HG02970 (cell line): ENCODE measurements around the gene MAPK10.
"Not testable (repeated sequence)": the region's sequence is repeated elsewhere in the genome, so short reads cannot be mapped to it uniquely, and the experiment has no call there.

ENCODE experiments used
- ATAC-seq: cut with Tn5 transposase; IDR thresholded peaks from one replicate; pipeline ENCODE4 v1.9.1; 2021; ENCODE audit warnings: mild to moderate bottlenecking, moderate library complexity, moderate number of reproducible peaks; ENCODE audit not compliant: unreplicated experiment, low FRiP score

MAPK10 gene

DNA sequence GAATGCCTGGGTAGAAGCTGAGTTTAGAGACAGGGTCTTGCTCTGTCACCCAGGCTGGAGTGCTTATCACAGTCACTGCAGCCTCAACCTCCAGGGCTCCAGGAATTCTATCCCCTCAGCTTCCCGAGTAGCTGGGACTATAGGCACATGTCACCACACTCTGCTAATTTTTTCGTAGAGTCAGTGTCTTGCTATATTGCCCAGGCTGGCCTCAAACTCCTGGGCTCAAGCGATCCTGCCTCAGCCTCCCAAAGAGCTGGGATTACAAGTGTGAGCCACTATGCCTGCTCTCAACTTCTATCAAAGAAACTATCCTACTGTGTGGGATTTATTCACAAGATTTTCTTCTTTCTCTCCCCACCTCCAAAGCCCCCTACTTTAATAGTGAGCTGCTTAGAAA is 15.7 kb downstream of the MAPK10 start:
- no peak for ATAC-seq

DNA sequence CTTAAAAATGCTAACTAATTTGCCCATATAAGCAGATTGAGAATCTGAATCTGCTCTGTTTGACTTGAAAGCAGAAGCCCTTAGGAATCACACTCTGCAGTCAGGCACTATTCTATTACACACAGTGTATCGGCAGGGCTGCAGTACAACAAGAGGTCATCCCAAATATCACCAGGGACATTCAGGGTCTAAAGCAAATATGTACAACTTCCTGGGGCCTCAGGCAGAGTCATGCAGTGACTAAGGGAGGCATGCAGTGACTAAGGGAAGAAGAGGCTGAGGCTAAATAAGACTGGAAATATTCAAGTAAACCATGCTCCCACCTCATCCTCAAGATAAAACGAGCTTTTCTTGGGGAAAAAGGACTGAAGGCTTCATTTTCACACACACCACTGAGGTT is 20.9 kb downstream of the MAPK10 start:
- no peak for ATAC-seq

- no peak for ATAC-seq
Observed at GRCh38 chr4:86338521-86338920, 21.3 kb downstream of the MAPK10 start.

DNA sequence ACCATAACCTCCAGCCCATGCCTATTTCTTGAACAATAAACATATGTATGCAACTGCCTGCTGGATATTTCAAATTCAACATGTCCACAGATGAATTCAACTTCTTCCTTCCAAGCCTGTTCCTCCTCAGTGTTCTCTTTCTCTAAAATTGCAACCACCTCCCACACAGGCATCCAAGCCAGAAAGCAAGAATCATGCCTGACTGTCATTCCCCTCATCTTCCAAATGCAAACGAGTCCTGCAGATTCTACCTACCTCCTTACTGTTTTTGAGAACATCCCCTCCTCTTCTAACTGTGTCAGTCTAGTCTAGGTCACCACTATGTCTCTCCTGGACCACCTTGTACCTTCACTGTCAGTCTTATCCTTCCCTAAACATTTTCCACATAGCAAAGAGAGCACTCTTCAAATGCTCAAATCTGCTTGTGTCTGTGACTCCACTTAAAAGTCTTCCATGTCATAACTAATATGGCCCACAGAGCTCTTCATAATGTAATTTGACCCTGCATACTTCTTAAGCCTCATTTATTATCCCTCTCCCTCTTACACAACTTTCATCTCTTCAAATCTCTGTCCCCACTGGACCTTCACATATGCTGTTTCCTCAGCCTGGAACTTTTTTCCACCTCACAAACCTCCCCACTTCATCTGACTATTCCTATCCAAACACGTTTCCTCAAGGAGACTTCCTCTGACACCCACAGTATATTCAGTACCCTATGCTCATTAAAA is 25.7 kb downstream of the MAPK10 start:
- ATAC-seq: no peak

DNA sequence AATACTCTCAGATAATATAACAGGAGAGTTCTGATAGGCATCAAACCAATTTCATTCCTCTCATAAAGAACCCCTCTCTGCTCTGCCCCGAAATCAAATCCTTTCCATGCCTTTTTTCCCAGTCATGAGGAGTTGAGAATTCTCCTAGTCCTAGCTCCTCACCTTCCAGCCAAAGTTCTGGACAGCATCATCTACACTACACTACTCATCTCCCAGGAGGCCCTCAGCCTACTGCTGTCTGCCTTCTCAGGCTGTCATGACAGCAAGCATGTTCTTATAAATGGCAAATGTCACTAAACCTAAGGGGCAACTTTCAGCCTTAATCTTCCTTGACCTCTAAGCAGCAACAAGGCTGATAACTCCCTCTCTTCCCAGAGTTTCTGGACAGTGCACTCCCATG is 26.6 kb downstream of the MAPK10 start:
- ATAC-seq: no peak

DNA sequence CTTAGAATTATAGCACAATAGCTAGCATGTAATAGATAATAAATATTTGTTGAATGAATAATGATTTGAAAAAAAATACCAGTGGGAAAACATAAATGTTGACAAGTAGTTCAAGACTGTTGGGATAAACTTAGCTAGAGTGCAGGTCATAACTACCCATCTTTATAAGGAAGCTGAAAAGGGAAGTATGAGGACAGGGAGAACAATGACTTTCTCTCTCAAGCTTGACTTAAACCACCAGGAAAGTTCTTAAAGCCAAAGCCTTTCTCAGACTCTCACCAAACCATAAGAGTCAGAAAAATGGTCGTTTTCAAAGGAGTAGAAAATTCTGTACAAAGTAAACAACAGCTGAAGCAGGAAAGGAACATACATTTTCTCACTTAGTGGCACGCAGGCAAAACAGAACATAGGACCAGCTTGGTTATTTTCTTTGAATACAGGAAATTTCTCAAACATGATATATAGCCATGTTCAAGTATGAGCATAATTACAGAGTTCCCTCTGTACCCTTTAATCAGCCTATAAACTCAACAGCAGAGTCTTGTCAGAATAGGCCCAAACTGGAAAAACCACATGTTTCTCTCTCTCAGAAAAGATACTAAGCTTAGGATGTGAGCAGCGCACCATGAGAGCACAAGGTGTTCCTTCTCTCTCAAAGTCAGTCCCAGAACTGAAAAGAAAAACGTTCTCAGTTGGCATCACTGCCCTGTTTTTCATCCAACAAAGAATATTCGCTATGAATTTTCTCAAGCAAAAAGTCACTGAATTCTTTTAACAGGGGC is 28.7 kb downstream of the MAPK10 start:
- no peak for ATAC-seq

GRCh38 chr4:86330411-86330810 is 29.4 kb downstream of the MAPK10 start:
- not testable (repeated sequence) for ATAC-seq

- ATAC-seq: no peak
Observed at GRCh38 chr4:86329431-86329830, 30.4 kb downstream of the MAPK10 start.

DNA sequence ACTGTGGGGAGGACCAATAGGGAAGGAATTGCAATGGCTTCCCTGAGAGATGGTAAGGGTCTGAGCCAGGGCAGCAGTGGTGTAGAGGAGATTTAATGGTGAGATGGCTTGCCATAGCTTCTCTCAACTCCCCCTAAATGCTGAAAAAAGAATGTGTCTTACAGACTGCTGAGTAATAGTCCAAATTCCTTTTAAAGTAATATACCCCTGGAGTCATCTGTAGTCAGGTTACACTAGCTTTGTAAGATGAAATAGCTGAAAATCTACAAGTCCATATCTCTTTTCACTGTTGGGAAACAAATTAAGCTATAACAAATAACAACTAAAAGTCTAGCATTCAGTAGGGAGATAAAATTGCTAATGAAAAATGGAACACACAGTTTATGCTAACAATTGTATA is 33.5 kb downstream of the MAPK10 start:
- ATAC-seq: no peak

- no peak for ATAC-seq
Observed at GRCh38 chr4:86319390-86319789, 40.5 kb downstream of the MAPK10 start.

DNA sequence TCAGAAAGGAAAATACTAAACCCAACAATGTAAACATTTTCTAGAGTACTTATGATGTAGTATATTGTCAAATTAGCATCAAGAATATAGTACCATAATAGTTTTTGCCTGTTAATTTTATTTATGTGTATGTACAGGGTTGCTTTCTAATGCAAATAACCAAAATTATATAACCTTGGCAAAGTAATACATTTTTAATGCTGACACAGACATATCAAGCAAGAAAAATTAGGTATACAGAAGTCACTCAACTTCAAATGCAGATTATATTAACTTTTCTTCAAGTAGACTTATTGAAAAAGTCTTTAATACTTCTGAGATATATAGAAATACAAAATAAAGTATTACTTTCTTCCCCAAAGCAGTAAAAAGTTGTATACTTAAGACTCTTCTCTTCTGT is 44.3 kb downstream of the MAPK10 start:
- ATAC-seq: no peak

DNA sequence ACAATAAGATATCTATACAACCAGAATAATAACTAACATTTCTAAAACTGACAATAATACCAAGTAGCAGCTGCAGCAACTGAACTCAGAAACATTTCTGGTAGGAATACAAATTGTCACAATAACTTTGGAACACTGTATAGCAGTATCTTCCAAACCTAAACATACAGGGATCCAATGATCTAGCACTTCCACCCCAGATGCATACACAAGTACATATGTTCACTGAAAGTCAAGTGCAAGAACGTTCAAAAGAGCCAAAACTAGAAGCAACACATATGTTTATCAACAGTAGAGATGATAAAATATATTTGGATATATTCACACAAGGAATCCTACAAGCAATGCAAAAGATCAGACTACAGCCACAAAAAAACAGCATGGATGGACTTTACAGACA is 46.2 kb downstream of the MAPK10 start:
- no peak for ATAC-seq

DNA sequence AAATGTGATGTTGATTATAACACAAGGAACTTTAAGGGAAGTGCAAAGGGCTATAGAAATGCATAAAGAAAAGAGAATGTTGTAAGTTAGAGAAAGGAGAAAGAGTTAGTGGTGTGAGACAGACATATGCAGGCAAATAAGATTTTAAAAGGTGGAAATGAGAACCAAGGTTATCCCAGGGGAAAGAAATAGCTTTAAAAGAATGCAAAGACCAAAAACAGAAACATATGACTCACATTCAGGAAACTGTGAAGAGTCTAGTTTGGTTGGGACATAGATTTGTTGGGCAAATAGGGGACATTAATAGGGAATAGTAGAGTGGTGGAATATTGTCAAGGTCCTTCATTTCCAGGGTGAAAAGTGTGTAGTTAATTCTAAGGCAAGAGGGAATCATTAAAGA is 52.4 kb downstream of the MAPK10 start:
- no peak for ATAC-seq

- ATAC-seq: no peak
Observed at GRCh38 chr4:86306816-86307215, 53.0 kb downstream of the MAPK10 start.

DNA sequence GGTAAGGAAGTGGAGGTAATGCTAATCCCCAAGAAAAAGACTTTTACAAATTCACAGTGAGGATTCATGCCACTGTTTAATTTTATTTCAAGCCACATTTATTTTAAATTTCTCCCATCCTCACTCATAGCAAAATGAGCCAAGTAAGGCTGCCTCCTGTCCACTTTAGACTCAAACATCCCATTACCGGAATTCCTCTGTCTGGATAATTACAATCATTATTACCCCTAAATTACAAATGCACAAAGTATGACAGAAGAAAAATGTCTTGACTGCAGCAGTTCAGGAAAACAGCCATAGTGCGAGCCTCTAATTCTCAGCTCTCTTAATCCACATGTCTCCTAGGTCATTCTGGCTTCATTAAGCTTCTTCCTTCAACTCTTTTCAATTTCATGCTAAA is 57.0 kb downstream of the MAPK10 start:
- ATAC-seq: no peak

- no peak for ATAC-seq
Observed at GRCh38 chr4:86302251-86302650, 57.6 kb downstream of the MAPK10 start.

DNA sequence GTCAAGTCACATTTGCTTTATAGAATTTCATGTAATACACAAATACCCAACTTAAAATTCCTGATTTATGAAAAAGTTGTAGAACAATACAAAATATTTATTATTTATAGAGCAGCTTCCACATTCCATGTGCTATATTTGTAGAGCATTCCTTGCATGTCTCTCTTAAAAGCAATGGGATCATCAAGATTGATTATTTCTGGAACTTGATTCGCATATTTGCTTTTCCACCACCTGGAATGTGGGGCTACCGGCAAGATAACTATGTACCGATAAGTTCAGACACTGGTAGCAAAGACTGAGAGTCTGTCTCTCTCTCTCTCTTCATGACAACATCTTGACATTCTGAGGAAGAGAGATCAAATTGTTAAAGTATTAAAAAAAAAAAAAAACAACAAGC is 59.3 kb downstream of the MAPK10 start:
- ATAC-seq: no peak

DNA sequence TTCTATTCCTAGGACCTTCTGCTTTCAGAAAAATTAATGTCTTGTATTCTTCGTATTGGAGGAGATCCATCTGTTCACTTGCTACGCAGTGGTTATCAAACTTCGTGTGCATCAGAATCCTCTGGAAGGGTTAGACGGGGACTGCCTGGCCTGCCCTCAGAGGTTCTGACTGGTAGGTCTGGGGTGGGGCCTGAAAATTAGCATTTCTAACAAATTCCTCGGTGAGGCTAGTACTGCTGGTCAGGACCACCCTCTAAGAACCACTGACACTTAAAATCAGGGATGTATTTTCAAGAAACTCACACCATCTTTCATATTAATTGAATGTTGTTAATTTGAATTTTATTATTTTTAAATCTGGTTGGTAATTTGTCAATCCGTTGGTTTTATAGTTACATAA is 63.0 kb downstream of the MAPK10 start:
- ATAC-seq: no peak

DNA sequence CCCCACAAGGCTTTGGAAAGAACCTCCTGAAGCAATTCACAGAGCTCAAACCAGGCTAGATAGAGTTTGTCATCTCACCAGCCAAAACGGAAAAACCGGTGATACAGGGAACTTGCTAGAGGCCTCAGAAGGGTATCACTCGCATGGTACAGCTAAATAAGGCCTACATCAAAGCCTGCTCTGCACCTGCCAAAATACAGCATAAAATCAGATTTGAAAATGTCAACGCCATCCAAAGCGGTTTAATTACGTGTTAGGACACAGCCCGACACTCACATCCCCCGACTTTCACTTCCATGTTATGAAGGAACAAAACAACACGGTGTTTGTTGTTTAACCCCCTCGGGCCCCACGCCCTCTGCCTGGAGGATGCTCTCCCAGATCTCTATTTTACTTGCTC is 65.0 kb downstream of the MAPK10 start:
- no peak for ATAC-seq

GRCh38 chr4:86291180-86291579 is 68.7 kb downstream of the MAPK10 start:
- no peak for ATAC-seq

- ATAC-seq: no peak
Observed at GRCh38 chr4:86286726-86287125, 73.1 kb downstream of the MAPK10 start.

GRCh38 chr4:86283371-86283770 is 76.5 kb downstream of the MAPK10 start:
- no peak for ATAC-seq
